Measurements from ENCODE around the gene OR2T11.

OR2T11 gene

GRCh38 chr1:248631354-248632008, 3.4 kb downstream of the OR2T11 start:
- DNase-seq (ENCODE audit: low read depth): no peak
- TF ChIP-seq, protein P1, sequence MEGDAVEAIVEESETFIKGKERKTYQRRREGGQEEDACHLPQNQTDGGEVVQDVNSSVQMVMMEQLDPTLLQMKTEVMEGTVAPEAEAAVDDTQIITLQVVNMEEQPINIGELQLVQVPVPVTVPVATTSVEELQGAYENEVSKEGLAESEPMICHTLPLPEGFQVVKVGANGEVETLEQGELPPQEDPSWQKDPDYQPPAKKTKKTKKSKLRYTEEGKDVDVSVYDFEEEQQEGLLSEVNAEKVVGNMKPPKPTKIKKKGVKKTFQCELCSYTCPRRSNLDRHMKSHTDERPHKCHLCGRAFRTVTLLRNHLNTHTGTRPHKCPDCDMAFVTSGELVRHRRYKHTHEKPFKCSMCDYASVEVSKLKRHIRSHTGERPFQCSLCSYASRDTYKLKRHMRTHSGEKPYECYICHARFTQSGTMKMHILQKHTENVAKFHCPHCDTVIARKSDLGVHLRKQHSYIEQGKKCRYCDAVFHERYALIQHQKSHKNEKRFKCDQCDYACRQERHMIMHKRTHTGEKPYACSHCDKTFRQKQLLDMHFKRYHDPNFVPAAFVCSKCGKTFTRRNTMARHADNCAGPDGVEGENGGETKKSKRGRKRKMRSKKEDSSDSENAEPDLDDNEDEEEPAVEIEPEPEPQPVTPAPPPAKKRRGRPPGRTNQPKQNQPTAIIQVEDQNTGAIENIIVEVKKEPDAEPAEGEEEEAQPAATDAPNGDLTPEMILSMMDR (IDR thresholded peaks at IDR 0.05; ENCODE audit: control insufficient read depth, extremely low read depth, insufficient read depth): no peak
- no peak overlapping the region for H3K4me3 ChIP-seq (ENCODE audit: low read depth, low read length)

DNA sequence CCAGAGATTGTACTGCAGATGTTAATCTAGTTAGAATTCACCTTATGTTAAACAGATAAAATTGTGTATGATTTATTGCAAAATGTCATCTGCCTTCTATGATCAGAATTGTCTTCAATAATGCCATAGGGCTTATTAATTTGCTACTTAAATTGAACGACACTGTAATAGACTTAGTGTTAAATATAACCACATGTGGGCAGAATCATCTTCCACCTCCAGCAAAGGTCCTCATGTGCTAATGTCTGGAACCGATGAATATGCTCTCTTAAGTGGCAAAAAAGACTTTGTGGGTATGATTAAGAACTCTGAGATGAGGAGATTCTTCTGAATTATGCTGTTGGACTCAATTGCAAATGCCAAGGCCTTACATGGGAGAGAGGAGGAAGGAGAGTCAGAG, 4.3 kb downstream of the OR2T11 start:
- no peak overlapping the region for H3K4me3 ChIP-seq (ENCODE audit: low read depth, low read length)
- DNase-seq (ENCODE audit: low read depth): no peak
- TF ChIP-seq, protein P1 (IDR thresholded peaks at IDR 0.05; ENCODE audit: control insufficient read depth, extremely low read depth, insufficient read depth): no peak

DNA sequence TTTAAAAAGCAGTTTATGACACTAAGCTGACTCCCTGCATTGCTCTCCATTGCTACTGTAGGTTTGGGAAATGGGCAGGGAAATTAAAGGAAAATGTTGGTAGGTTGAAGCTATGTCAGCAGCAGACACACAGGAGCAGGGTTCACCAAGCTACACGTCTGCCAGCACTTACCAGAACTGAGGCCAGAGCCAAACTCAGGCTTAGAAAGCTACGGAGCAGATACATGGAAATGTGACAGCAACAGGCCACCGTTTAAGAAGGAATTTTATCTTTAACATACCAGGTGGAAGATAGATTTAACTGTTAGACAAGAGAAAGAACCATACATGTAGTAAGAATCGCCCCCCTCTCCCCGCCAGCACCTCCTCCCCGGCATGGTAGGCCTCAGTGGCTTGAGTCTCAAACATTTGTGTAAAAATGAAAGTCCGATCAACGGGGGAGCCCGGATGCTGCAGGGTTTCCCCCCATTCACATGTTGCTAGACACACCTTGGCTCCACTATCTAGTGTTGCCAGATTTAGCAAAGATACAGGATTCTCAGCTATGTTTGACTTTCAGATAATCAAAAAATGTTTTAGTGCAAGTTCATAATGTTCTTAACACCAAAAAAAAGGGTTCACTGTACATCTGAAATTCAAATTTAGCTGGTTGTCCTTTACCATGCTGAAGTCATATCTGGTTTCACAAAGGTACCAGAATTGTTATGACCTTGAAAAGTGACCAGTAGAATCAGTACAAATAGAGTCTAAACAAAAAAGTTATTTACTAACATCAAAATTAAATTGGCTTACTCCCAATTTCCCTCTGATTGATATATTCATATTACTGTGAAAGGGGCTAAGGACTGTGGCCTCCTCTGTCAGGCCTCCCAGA, 6.7 kb downstream of the OR2T11 start:
- H3K4me3 ChIP-seq (ENCODE audit: low read depth, low read length): no peak overlapping the region
- TF ChIP-seq, protein P1 (IDR thresholded peaks at IDR 0.05; ENCODE audit: control insufficient read depth, extremely low read depth, insufficient read depth): no peak
- no peak for DNase-seq (ENCODE audit: low read depth)

GRCh38 chr1:248625971-248626370, 8.9 kb downstream of the OR2T11 start:
- no peak overlapping the region for H3K4me3 ChIP-seq (ENCODE audit: low read depth, low read length)
- TF ChIP-seq, protein P1 (IDR thresholded peaks at IDR 0.05; ENCODE audit: control insufficient read depth, extremely low read depth, insufficient read depth): no peak
- DNase-seq (ENCODE audit: low read depth): no peak

DNA sequence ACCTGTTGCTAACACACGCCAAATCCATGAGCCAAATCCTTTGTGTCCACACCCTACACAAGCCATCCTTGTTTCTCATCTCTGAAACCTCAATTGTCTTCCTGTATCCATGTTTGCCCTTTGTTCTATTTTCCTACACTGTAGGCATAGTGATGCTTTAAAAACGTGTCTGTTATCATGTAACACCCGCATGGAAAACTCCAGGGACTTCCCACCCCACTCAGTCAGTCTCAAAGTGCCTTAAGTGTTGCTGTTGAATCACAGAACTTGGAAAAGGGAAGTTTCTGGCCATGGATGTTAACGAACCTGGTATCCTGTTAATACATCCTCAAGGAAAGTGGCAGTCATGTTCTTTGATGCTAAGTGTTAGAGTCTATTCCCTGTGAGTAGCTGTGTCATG, 9.7 kb downstream of the OR2T11 start:
- TF ChIP-seq, protein P1 (IDR thresholded peaks at IDR 0.05; ENCODE audit: control insufficient read depth, extremely low read depth, insufficient read depth): no peak
- no peak for DNase-seq (ENCODE audit: low read depth)
- no peak overlapping the region for H3K4me3 ChIP-seq (ENCODE audit: low read depth, low read length)

DNA sequence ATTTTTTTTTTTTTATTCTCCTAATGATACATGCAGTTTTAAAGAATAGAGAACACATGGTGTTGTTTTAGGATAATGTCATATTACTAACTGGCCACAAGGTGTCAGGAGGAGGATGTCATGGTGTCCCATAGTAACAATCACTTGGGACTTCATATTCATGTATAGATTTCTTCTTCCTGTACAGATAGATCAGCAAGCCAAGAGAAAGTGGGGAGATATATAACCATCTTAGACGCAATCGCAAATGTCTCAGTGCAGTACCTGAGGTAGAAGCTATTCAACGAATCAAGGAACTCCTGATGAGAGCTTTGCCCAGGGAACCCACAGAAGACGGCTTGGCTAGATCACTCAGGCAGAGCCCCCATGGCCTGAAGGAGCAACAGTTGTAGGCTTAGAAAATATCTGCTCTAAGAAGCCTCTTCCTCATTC, 12.3 kb downstream of the OR2T11 start:
- peak; percentile 15 for DNase-seq (ENCODE audit: low read depth)
- TF ChIP-seq, protein P1 (IDR thresholded peaks at IDR 0.05; ENCODE audit: control insufficient read depth, extremely low read depth, insufficient read depth): peak; percentile 44
- H3K4me3 ChIP-seq (ENCODE audit: low read depth, low read length): no peak overlapping the region

All from LNCaP clone FGC (cell line).